HFFc6 (cell line): ENCODE data around the gene KCNG2. TPM values are rescaled to one million over a fixed set of nuclear protein-coding genes. Genes with fewer than 3 reads are reported as not detected.

Source experiments
- DNase-seq: peaks from one replicate; pipeline ENCODE4 v3.0.0-alpha.2; 2018
- H3K27ac Mint-ChIP-seq: 2 replicates; pipeline ENCODE4 v1.8.0; 2020; ENCODE audit warnings: mild to moderate bottlenecking, mixed read lengths
- H3K27me3 Mint-ChIP-seq: 2 replicates; pipeline ENCODE4 v1.8.0; 2021; ENCODE audit warnings: mild to moderate bottlenecking, moderate library complexity, mixed read lengths; ENCODE audit not compliant: insufficient read depth
- H3K36me3 Mint-ChIP-seq: 2 replicates; pipeline ENCODE4 v1.8.0; 2021; ENCODE audit warnings: low read depth, mixed read lengths
- H3K4me1 Mint-ChIP-seq: 2 replicates; pipeline ENCODE4 v1.8.0; 2020; ENCODE audit warnings: low read depth, mixed read lengths
- H3K4me3 Mint-ChIP-seq: 2 replicates; pipeline ENCODE4 v1.8.0; 2020; ENCODE audit warnings: mild to moderate bottlenecking, moderate library complexity, mixed read lengths
- H3K9me3 Mint-ChIP-seq: 2 replicates; pipeline ENCODE4 v1.8.0; 2020; ENCODE audit warnings: mild to moderate bottlenecking, mixed read lengths
- total RNA-seq, 6 experiments: library from RNA; stranded (reverse); fragmentation: NEBNext Ultra II Directional; extraction: Animal tissue kit (Norgen Biotek cat#: 25700); gene quantifications; 2 replicates in 1 of 6; 3 replicates in 5 of 6; pipeline ENCODE4 v1.2.3, GENCODE V29; 2021
- TF ChIP-seq, protein P1 (sequence below): fragments of 200-600 bp; sonication (generic); IDR thresholded peaks from 2 replicates; pipeline ENCODE4 v1.5.0; 2021; ENCODE audit warnings: antibody characterized with exemption, mild to moderate bottlenecking

The KCNG2 gene
- total RNA-seq, 6 experiments from 2014 or later, result not detected

DNA sequence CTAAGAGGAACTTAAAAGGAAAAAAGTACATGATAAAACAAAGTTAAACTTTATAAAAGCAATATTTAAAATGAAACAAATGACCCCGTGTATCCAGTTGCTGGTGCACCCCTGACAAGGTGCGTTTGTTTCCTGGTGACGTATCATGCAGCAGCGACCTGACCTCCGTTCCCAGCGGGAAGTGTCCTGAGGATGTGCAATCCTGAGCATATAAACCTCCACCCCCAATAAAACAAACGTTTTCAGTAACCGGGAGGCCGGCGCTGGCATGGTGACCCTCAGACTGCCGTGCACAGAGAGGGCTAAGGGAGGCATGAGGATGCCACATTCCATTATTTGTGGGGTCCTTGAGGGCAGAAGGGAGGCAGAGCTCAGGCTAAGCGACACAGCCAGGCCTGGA is 138.9 kb downstream of the KCNG2 start:
- Mint-ChIP-seq H3K27ac (no peak overlapping the region), H3K9me3 (peaks cover 25% of the 10 kb centered on the region), H3K27me3 (peaks cover 5% of the 10 kb centered on the region), H3K36me3 (peaks cover 70% of the 10 kb centered on the region), H3K4me1 (peaks cover 16% of the 10 kb centered on the region; the same call in 1 of the 2 replicates), H3K4me3 (no peak overlapping the region)
- TF ChIP-seq, protein P1, sequence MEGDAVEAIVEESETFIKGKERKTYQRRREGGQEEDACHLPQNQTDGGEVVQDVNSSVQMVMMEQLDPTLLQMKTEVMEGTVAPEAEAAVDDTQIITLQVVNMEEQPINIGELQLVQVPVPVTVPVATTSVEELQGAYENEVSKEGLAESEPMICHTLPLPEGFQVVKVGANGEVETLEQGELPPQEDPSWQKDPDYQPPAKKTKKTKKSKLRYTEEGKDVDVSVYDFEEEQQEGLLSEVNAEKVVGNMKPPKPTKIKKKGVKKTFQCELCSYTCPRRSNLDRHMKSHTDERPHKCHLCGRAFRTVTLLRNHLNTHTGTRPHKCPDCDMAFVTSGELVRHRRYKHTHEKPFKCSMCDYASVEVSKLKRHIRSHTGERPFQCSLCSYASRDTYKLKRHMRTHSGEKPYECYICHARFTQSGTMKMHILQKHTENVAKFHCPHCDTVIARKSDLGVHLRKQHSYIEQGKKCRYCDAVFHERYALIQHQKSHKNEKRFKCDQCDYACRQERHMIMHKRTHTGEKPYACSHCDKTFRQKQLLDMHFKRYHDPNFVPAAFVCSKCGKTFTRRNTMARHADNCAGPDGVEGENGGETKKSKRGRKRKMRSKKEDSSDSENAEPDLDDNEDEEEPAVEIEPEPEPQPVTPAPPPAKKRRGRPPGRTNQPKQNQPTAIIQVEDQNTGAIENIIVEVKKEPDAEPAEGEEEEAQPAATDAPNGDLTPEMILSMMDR, result no peak
- no peak for DNase-seq

DNA sequence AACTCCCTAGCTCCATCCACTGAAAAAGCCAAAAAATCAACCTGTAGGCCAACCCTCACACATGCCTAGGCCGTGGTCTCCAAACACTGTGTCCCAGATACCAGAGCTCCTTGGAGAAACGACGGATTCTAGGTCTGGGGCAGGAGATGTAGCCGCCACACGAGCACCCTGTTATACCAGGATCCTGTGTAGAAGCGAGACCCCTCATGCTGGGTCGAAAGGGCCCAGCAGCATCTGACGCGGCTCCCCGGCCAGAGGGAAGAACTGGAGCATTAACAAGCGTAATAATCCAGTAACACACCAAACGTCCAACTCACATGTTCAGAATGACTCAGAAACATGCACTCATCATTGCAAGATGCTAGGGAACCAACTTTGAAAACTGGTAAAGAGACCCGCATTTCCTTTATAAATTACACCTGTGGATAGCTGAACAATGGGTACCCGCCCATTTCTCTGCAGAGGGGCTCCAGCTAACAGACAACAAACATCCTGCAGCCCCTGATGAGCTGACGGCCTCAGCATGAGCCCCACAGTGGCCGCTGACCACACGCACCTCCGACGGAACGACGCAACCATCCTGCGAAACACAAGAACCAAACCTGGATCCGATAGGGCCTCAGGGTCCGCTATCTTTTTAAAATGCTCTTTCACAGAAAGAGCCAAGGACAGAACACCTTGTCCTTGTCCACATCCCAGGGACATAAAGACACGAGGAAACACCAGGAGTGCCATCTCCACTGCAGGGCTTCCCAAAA is 139.5 kb downstream of the KCNG2 start:
- peaks cover 20% of the 10 kb centered on the region for H3K9me3 Mint-ChIP-seq
- TF ChIP-seq, protein P1, result no peak
- H3K4me3 Mint-ChIP-seq, result no peak overlapping the region
- H3K27me3 Mint-ChIP-seq, result peaks cover 5% of the 10 kb centered on the region
- H3K36me3 Mint-ChIP-seq, result peaks cover 70% of the 10 kb centered on the region
- DNase-seq, result no peak
- peaks cover 16% of the 10 kb centered on the region; the same call in 1 of the 2 replicates for H3K4me1 Mint-ChIP-seq
- H3K27ac Mint-ChIP-seq, result no peak overlapping the region

DNA sequence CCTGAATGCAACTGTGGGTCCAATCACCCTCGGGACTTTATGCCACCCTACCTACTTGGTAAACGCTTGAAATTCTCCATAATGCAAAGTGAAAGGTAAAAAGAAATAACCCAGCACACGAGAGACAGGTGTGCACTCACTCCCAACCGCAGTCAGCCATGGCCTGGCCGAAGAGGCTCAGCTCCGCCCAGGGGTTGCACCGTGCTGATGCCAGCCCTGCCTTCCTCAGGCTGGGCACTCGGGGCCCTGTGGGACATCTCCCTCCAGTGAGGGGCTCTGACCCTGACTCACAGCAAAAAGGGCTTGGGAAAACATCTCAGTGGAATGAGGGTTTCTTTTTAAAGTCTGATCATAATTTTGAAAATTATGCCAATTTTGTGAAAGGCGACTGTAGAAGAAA is 140.5 kb downstream of the KCNG2 start:
- peaks cover 11% of the 10 kb centered on the region for H3K9me3 Mint-ChIP-seq
- TF ChIP-seq, protein P1, result no peak
- H3K4me1 Mint-ChIP-seq, result peaks cover 16% of the 10 kb centered on the region; the same call in 1 of the 2 replicates
- H3K27me3 Mint-ChIP-seq, result peaks cover 3% of the 10 kb centered on the region; the same call in 1 of the 2 replicates
- no peak overlapping the region for H3K4me3 Mint-ChIP-seq
- peaks cover 62% of the 10 kb centered on the region for H3K36me3 Mint-ChIP-seq
- no peak for DNase-seq
- no peak overlapping the region for H3K27ac Mint-ChIP-seq

DNA sequence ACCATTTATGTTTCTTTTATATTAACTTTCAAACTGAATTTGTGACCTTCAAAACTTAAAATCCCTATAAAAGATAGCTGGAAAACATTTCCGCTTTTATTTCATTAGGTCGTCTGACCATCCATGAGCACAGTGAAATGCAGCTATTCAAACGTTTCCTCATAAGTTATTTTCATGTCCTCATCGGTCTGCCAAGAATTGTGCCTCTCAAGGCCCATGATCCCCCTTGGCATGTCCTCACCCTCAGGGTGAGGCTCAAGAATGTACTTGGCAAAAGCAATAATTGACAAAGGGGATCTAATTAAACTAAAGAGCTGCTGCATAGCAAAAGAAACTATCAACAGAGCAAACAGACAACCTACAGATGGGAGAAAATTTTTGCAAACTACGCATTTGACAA is 141.4 kb downstream of the KCNG2 start:
- no peak for DNase-seq
- H3K4me1 Mint-ChIP-seq, result peaks cover 7% of the 10 kb centered on the region; the same call in 1 of the 2 replicates
- TF ChIP-seq, protein P1, result no peak
- no peak overlapping the region for H3K4me3 Mint-ChIP-seq
- peaks cover 3% of the 10 kb centered on the region; the same call in 1 of the 2 replicates for H3K27me3 Mint-ChIP-seq
- H3K27ac Mint-ChIP-seq, result no peak overlapping the region
- peaks cover 3% of the 10 kb centered on the region; the same call in 1 of the 2 replicates for H3K9me3 Mint-ChIP-seq
- peaks cover 53% of the 10 kb centered on the region for H3K36me3 Mint-ChIP-seq

DNA sequence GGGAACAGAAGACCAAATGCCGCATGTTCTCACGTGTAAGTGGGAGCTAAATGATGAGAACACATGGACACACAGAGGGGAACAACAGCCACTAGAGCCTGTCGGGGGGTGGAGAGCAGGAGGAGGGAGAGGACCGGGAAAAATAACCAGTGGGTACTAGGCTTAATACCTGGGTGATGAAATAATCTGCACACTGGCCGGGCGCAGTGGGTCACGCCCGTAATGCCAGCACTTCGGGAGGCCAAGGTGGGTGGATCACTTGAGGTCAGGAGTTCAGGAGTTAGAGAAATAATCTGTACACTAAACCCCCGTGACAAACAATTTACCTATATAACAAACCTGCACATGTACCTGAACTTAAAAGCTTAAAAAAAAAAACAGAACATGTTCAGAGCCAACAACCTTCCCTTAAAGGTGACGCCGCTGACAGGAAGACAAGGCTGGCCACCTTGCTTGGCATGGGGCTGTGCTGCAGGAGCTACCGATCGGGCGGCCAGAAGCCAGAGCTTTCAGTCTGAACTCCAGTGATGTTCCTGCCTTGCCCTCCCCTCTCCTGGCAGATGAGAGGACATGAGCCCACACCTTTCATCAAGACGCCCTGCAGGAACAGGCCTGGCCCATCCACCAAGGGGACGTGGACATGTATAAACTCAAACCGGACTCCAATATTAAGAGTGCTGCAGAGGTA is 142.5 kb downstream of the KCNG2 start:
- H3K4me3 Mint-ChIP-seq, result no peak overlapping the region
- no peak for DNase-seq
- TF ChIP-seq, protein P1, result no peak
- H3K4me1 Mint-ChIP-seq, result peaks cover 10% of the 10 kb centered on the region; the same call in 1 of the 2 replicates
- H3K36me3 Mint-ChIP-seq, result peaks cover 41% of the 10 kb centered on the region
- no peak overlapping the region for H3K27ac Mint-ChIP-seq
- peaks cover 3% of the 10 kb centered on the region; the same call in 1 of the 2 replicates for H3K27me3 Mint-ChIP-seq
- H3K9me3 Mint-ChIP-seq, result no peaks in the 10 kb centered on the region
